Thyroid gland (tissue), 4 donors: ENCODE measurements around the gene TGM3.

Experiments
- POLR2A ChIP-seq, 2 donors: fragments of 450-650 bp; IDR thresholded peaks; one replicate each; pipeline ENCODE4 v1.6.1; 2017; ENCODE audit warnings: antibody characterized with exemption in 2 of 2, mild to moderate bottlenecking in 2 of 2, moderate library complexity in 1 of 2
- TF ChIP-seq, protein P1 (sequence below), 6 experiments: fragments of 200-600 bp in 3 of 6; fragments of 450-650 bp in 3 of 6; sonication (generic) in 3 of 6; IDR thresholded peaks; one replicate each; pipeline ENCODE4 v1.5.1; 2016 to 2019; ENCODE audit warnings: antibody characterized with exemption in 6 of 6, mild to moderate bottlenecking in 2 of 6, inconsistent platforms in 1 of 6, moderate library complexity in 1 of 6

DNA sequence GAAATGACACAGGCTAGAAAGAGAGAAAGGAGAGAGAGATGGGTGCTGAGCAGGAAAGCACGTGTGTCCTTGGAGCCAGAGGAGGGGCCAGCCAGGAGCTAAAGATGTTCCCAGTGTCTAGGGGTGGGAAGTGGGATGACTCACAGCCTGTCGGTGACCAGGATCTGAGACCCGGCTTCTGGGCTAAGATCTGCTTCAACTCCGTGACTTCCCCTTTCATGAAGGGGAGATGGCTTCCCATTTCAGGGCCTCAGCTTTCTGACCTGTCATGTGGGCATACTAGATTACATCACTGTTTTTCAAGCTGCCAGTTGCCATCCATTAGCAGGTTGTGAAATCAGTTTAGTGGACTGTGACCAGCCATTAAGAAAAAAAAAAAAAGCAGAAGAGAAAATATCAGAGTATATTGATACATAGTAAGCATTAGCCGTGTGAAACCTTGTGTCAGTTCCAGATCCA is 5.4 kb downstream of the TGM3 start:
- no peak for TF ChIP-seq POLR2A (IDR thresholded peaks at IDR 0.05)
- TF ChIP-seq, protein P1, sequence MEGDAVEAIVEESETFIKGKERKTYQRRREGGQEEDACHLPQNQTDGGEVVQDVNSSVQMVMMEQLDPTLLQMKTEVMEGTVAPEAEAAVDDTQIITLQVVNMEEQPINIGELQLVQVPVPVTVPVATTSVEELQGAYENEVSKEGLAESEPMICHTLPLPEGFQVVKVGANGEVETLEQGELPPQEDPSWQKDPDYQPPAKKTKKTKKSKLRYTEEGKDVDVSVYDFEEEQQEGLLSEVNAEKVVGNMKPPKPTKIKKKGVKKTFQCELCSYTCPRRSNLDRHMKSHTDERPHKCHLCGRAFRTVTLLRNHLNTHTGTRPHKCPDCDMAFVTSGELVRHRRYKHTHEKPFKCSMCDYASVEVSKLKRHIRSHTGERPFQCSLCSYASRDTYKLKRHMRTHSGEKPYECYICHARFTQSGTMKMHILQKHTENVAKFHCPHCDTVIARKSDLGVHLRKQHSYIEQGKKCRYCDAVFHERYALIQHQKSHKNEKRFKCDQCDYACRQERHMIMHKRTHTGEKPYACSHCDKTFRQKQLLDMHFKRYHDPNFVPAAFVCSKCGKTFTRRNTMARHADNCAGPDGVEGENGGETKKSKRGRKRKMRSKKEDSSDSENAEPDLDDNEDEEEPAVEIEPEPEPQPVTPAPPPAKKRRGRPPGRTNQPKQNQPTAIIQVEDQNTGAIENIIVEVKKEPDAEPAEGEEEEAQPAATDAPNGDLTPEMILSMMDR (IDR thresholded peaks at IDR 0.05) = no peak
